Measurements from ENCODE around the gene TRABD.

TRABD gene

GRCh38 chr22:50196256-50196655 is 10.5 kb downstream of the TRABD start:
- no peaks in the 10 kb centered on the region for H3K9me3 ChIP-seq (ENCODE audit: insufficient read depth, low read length, severe bottlenecking)
- H3K36me3 ChIP-seq (ENCODE audit: insufficient read depth, low read length), result peaks cover 68% of the 10 kb centered on the region
- H2AFZ ChIP-seq (ENCODE audit: low read depth, low read length), result no peak overlapping the region
- no peak overlapping the region for H3K27ac ChIP-seq (ENCODE audit: low read length)
- no peaks in the 10 kb centered on the region for H3K27me3 ChIP-seq (ENCODE audit: insufficient read depth, low read length, poor library complexity)
- ATAC-seq (ENCODE audit: insufficient read depth, low read depth), result no peak
- peaks cover 40% of the 10 kb centered on the region for H3K79me2 ChIP-seq (ENCODE audit: insufficient read depth, low read length)
- TF ChIP-seq EZH2 (IDR thresholded peaks at IDR 0.05; ENCODE audit: borderline replicate concordance, low read depth, low read length, severe bottlenecking) (no peak), CTCF (IDR thresholded peaks at IDR 0.05; ENCODE audit: borderline replicate concordance, extremely low read depth, low read length, poor library complexity, severe bottlenecking) (no peak)
- H4K20me1 ChIP-seq (ENCODE audit: insufficient read depth, low read length), result peaks cover 60% of the 10 kb centered on the region
- no peak overlapping the region for H3K4me2 ChIP-seq (ENCODE audit: insufficient read depth, low read length)
- peaks cover 31% of the 10 kb centered on the region for H3K4me1 ChIP-seq (ENCODE audit: insufficient read depth, low read length)
- no peak overlapping the region for H3K9ac ChIP-seq (ENCODE audit: low read depth, low read length)
- H3K4me3 ChIP-seq (ENCODE audit: low read depth in 1 of 2, low read length in 2 of 2), result no peak overlapping the region
- DNase-seq, result no peak

- DNase-seq (no peak), ATAC-seq (ENCODE audit: insufficient read depth, low read depth) (no peak)
- no peak overlapping the region for H3K9ac ChIP-seq (ENCODE audit: low read depth, low read length)
- H4K20me1 ChIP-seq (ENCODE audit: insufficient read depth, low read length), result peaks cover 61% of the 10 kb centered on the region
- H3K4me2 ChIP-seq (ENCODE audit: insufficient read depth, low read length), result no peak overlapping the region
- no peak for TF ChIP-seq CTCF (IDR thresholded peaks at IDR 0.05; ENCODE audit: borderline replicate concordance, extremely low read depth, low read length, poor library complexity, severe bottlenecking)
- no peak for TF ChIP-seq EZH2 (IDR thresholded peaks at IDR 0.05; ENCODE audit: borderline replicate concordance, low read depth, low read length, severe bottlenecking)
- H3K4me3 ChIP-seq (ENCODE audit: low read depth in 1 of 2, low read length in 2 of 2), result no peak overlapping the region
- peaks cover 45% of the 10 kb centered on the region for H3K79me2 ChIP-seq (ENCODE audit: insufficient read depth, low read length)
- H3K36me3 ChIP-seq (ENCODE audit: insufficient read depth, low read length), result peaks cover 64% of the 10 kb centered on the region
- H3K27ac ChIP-seq (ENCODE audit: low read length), result no peak overlapping the region
- H3K27me3 ChIP-seq (ENCODE audit: insufficient read depth, low read length, poor library complexity), result no peaks in the 10 kb centered on the region
- H3K9me3 ChIP-seq (ENCODE audit: insufficient read depth, low read length, severe bottlenecking), result no peaks in the 10 kb centered on the region
- H2AFZ ChIP-seq (ENCODE audit: low read depth, low read length), result no peak overlapping the region
- peaks cover 28% of the 10 kb centered on the region for H3K4me1 ChIP-seq (ENCODE audit: insufficient read depth, low read length)
Observed at GRCh38 chr22:50197000-50197800, 11.5 kb downstream of the TRABD start.

- Histone ChIP-seq H3K27ac (ENCODE audit: low read length) (no peak overlapping the region), H4K20me1 (ENCODE audit: insufficient read depth, low read length) (peaks cover 60% of the 10 kb centered on the region), H3K36me3 (ENCODE audit: insufficient read depth, low read length) (peaks cover 58% of the 10 kb centered on the region), H2AFZ (ENCODE audit: low read depth, low read length) (no peak overlapping the region), H3K9ac (ENCODE audit: low read depth, low read length) (no peak overlapping the region), H3K4me2 (ENCODE audit: insufficient read depth, low read length) (no peak overlapping the region), H3K27me3 (ENCODE audit: insufficient read depth, low read length, poor library complexity) (no peaks in the 10 kb centered on the region), H3K4me1 (ENCODE audit: insufficient read depth, low read length) (peaks cover 29% of the 10 kb centered on the region), H3K4me3 (ENCODE audit: low read depth in 1 of 2, low read length in 2 of 2) (no peak overlapping the region), H3K9me3 (ENCODE audit: insufficient read depth, low read length, severe bottlenecking) (no peaks in the 10 kb centered on the region), H3K79me2 (ENCODE audit: insufficient read depth, low read length) (peaks cover 45% of the 10 kb centered on the region)
- ATAC-seq (ENCODE audit: insufficient read depth, low read depth), result no peak
- DNase-seq, result no peak
- no peak for TF ChIP-seq EZH2 (IDR thresholded peaks at IDR 0.05; ENCODE audit: borderline replicate concordance, low read depth, low read length, severe bottlenecking)
- no peak for TF ChIP-seq CTCF (IDR thresholded peaks at IDR 0.05; ENCODE audit: borderline replicate concordance, extremely low read depth, low read length, poor library complexity, severe bottlenecking)
Observed at GRCh38 chr22:50197856-50198623, 12.3 kb downstream of the TRABD start.
